NCI-H128 (cell line): ENCODE results near the gene GVQW3.
"Not testable (repeated sequence)": the region's sequence is repeated elsewhere in the genome, so short reads cannot be mapped to it uniquely, and the experiment has no call there.

ENCODE experiments used
- DNase-seq: peaks from one replicate; lab custom pipeline; 2025; ENCODE audit not compliant: unreplicated experiment; lab: John Stamatoyannopoulos, UW

The GVQW3 gene

DNA sequence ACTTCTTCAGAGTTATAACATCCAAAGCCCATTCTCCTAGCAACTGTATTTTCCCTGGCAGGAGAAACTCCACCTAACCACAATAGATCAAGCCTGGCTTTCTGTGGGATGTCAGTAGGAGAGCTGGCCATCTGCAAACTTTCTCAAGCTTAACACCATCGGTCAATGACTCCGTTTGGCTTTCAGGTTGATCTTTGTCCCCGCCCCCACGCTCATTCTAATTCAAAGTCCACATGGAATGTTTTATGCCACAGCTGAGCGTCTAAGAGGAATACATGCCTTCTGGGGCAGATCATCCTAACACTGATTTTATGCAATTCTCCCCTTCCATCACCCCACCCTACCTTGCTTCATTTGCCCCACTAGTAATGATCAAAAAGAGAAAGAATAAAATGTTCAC is 4.8 kb downstream of the GVQW3 start:
- no peak for DNase-seq

DNA sequence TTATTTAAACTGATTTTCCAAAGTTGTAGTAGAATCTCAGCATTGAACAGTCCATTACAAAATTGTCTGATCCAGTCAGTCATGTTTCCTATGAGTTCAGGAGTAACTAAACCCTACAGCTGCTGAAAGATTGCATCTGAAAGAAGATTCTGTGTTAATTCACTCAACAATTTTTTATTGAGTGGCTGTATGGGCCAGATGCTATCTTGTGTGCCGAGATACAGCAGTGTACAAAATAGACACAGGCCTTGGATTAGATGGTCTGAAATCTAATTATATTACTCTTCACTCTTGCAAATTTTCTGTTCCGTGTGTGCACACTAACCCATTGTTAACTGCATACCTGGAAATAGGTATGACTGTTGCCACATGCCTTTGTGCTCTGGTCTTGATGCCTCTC is 7.3 kb downstream of the GVQW3 start:
- DNase-seq: no peak

DNA sequence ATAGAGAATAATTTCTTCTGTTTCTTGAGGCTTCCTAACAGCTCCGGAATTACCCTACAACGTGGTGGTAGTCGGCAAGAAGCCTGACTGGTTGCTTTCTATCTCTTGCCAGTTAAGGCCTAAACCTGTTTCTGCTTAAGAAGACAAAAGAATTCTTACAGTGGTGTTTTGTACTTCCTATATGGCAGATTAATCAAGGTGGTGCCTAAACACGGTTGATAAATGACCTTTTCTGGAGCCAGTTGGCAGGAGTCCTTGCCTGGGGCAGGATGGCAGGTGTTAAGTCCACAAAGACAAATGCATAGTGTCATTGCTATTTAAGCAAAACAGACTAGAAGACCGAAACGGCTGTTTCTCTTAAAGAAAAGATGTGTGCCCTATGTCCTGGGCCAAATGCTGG is 9.9 kb downstream of the GVQW3 start:
- no peak for DNase-seq

DNA sequence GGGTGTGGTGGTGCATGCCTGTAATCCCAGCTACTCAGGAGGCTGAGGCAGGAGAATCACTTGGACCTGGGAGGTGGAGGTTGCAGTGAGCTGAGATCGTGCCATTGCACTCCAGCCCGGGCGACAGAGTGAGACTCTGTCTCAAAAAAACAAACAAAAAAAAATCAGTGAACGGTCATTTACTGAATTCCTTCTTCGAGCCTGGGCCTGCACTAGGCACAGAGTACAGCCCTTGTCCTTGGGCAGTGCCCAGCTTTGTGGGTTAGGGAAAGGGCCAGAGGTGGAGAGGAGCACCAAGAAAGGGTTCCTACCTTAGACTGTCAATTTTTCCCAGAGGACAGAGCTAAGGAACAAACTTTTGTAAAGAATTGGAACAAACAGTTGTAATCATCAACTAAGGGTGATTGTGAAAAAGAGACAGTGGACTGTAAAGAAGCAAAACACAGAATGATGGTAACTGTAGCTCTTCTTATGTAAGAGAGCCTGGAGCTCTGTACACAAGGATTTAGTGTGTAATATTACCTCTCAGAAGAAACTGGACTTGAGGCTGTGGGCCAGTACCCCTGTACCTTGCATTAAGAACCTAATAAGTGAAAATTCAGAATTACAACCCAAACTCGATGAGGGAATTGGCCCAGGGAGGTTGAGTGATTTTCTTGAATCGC is 10.8 kb downstream of the GVQW3 start:
- no peak for DNase-seq

DNA sequence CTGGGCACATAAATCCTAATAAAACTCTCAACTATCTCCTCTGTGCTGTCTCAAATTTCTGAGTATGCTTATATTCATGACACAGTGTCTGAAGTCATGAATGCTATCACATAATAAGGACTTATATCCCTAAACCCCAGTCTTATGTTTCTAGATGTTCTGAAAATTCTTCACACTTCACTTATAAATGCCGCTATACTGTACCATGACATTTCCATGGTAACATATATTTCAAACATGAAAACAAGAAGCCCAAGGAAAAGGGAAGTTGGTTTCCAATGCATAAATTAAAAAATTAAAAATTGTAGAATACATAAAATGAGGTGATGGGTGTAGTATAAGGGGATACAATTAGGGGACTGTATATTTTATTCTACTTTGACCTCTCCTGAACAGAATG is 11.7 kb downstream of the GVQW3 start:
- DNase-seq: no peak

DNA sequence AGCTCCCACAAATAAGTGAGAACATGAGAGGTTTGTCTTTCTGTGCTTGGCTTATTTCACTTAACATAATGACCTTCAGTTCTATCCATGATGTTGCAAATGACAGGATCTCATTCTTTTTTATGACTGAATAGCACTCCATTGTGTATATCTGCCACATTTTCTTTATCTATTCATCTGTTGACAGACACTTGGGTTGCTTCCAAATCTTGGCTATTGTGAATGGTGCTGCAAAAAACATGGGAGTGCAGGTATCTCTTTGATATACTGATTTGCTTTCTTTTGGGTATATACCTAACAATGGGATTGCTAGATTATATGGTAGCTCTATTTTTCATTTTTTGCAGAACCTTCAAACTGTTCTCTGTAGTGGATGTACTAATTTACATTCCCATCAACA is 13.3 kb downstream of the GVQW3 start:
- DNase-seq: no peak

DNA sequence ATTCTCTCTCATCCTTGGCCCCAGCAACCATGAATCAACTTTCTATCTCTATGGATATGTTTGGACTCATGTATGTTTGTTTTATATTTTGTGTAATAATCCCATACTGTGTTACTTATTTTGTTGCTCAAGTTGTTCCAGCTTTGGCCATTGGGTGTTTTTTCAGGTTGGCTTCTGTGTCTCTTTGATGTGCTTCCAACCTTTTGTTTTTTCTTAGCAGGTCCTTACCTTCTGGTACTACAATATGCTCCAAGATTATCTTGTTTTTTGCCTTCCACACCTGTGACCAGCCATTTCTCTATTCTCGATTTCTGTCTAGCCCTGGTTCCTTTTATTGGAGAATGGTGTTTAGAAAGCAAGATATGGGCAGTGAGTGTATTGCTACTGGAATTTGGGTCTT is 14.2 kb downstream of the GVQW3 start:
- no peak for DNase-seq

DNA sequence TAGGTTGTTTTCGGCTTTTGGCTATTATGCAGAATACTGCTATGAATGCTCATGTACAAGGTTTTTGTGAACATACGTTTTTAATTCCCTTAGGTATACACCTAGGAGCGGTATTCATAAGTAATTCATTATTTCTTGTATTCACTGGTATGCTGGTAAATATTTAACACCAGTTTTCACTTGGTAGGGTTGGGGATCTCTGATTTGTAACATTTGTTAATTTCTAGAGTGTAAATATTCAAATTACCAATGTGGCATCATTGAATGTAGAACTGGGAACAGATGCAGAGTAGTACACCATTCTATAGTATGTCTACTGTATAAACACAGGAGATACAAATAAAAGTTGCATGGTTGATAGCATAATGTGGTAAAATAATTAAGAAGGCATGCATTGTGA is 16.3 kb downstream of the GVQW3 start:
- no peak for DNase-seq

DNA sequence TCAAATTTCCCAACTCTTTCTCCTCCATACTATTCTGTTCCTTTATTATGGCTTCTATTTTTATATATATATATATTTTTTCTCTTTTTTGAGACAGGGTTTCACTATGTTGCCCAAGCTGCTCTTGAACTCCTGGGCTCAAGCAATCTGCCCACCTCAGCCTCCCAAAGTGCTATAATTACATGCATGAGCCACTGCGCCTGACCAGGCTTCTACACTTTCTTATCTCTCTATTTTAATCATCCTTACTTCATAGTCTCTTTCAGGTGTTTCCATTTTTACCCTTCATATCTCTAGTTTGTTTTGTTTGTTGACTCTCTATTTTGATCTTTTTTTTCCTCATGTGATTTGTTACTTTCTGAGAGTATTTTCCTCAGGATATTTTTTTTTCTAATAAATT is 19.8 kb downstream of the GVQW3 start:
- no peak for DNase-seq

DNA sequence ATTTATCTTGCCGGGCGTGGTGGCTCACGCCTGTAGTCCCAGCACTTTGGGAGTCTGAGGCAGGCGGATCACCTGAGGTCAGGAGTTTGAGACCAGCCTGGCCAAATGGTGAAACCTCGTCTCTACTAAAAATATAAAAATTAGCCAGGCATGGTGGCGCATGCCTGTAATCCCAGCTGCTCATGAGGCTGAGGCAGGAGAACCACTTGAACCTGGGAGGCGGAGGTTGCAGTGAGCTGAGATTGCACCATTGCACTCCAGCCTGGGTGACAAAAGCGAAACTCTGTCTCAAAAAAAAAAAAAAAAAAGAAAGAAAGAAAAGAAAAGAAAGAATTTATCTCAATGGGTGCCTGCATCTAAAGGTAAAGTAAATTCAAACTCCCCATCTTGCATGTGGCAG is 20.4 kb downstream of the GVQW3 start:
- not testable (repeated sequence) for DNase-seq

DNA sequence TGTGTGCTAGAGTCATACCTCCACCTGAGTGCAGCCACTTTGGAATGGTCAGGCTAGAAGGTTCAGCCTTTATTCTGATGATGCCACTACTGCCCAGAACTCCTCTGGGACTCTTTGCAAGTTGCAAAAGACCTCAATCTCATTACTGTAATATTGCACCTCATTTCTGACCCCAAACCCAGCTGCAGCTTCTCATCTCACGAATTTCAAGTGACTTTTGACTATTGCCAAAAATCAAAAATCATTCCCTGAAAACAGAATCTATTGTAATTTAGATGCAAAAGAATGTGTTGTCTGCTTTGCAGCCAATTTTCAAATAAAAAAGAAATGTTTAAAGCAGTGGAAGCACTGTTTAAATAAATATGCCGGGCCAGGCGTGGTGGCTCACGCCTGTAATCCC is 25.2 kb downstream of the GVQW3 start:
- no peak for DNase-seq

DNA sequence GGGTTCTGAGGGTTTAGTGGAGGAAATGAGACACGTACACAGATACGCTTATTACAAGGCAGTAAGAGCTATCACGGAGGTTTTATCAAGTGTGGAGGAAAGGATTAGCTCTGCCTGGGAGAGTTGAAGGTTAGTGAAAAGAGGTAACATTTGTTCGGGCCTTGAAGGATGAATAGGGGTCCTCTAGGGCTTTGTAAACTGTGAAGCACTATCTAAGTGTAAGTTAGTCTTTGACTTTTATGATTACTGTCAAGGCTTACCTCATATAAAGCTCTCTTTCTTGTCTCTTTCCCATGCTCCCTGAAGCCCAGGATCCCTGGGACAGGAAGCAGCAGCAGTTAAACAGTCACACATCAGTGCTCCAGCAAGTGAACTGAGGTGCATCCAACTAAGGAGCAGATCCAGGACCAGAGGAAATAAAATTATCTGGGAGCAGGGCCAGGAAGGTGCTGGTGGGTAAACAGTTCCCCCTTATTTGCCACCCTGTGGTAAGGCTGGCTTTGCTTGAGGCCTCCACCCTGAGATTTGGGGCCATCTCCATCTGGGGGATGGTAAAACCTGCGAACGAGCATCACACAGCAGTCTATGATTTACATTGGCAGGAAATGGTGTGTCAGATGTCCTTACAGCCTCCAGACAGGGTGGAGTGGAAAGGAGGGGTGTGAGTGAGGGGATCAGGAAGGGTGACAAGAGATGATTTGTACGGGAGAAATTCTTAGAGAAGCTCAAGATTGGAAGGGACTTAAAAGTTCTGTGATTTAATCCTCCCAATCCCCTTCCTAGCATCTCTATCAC is 27.2 kb downstream of the GVQW3 start:
- DNase-seq: no peak

DNA sequence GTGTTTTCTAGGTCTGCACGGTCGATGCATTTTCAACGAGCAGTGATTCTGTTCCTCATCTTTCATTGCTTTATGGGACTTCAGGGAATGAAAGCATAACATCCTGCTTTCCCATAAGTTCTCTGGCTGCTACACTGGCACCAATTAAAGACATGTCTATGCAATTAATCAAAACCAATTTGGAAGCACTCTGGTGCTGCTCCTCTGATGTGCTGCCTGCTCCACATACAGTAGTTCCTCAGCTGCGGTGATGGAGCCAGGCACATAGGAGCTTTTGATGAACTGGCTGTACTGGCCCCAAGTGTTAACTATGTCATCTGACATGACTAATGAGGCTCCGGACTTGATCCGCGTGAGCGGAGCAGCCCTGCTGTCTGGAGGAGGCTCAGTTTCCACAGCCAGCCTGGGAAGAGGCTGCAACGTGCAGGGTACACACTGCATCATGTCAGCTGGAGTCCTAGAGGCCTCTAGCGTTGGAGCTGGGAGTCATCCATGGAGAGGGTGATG is 29.8 kb downstream of the GVQW3 start:
- DNase-seq: no peak

DNA sequence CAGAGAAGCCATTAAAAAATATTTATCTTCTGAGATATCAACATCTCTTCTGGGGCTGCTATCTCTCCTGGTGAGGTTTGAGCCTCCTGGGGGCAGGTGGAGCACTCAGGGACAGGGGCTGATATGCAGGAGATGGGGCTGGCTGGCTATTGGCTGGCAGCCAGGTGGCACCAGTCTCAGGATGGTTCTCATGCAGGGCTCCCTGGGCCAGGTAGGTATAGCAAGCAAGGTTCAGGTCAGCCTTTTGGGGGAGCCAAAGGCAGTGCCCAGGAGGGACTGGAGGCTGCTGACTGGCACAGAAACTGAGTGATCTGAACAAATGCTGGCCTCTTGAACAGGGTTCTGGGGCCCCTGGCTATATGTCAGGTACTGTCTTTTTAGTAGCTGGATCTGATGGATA is 34.0 kb downstream of the GVQW3 start:
- no peak for DNase-seq

DNA sequence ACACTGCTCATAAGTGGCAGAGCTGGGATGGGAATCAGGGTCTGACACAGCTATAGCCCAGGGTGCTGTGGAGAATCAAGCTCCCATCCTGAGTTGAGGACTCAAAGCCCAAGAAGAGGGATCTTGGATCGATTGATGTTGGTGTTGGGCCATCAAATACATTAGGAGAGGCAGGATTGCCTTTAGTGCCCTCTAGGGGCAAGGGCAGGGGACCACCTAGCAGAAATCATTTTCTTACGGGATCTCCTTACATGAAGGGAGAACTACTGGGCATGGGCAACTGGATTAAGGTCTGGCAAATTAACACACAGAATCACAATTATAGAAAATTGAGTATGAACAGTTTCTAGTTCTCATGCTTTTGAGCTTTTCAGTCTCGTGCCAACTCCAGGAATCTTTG is 38.8 kb downstream of the GVQW3 start:
- DNase-seq: no peak

DNA sequence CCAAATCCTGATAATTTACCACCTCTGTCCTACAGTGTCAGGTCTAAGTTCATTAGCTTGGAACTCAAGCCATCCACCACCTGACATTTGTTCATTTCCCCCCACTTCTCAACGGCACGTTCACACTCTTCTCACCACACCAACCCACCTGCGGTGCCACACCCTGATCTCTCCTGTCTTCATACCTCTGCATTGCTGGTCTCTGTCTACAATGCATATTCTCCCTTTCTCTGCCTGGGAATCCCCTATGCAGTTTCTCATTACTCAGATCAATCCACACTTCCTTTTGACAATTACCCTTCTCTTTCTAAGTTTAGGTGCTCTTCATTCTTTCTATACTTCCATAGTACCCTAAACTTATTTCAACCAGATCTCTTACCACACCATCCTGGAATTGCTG is 43.3 kb downstream of the GVQW3 start:
- DNase-seq: no peak

DNA sequence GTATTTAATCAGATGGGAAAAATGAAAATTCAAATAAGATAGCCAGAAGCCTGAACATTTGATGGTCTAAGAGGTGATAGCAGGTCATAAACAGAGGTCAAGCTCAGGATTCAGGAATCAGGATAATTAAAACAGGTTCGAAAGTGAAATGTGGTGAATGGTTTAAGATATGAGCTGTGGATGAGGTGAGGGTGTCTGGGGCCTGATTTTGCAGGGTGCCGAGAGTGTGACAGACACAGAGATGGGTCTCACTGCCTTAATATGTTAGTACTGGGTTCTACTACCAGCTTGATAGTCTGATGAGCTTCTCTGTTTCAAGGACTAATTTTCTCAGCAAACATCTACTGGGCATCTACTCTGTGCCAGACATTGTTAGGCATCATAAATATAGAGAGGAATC is 43.8 kb downstream of the GVQW3 start:
- no peak for DNase-seq

DNA sequence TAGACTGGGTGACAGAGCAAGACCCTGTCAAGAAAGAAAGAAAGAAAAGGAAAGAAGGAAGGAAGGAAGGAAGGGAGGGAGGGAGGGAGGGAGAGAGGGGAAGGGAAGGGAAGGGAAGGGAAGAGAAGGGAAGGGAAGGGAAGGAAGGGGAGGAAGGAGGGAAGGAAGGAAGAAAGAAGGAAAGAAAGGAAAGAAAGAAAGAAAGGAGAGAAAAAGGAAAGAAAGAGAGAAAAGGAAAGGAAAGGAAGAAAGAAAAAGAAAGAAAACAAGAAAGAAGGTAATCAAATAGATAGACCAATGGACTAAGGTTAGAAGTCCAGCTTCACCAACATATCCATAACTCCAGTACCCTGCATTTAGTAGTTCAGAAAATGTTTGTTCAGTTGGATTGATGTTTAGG is 45.5 kb downstream of the GVQW3 start:
- no peak for DNase-seq

DNA sequence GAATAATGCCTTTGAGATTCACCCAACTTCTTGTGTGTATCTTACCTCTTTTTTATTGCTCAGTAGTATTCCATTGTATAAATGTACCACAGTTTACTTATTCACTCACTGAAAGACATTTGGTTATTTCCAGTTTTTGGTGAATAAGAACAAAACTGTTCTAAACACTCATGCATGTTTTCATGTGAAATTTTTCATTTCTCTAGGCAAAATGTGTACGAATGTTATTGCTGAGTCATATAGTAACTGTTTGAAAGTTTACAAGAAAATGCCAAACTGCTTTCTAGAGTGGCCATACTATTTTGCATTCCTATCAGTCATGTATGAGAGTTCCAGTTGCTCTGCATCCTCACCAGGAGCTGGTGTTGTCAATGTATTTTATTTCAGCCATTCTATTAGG is 54.9 kb downstream of the GVQW3 start:
- DNase-seq: no peak

DNA sequence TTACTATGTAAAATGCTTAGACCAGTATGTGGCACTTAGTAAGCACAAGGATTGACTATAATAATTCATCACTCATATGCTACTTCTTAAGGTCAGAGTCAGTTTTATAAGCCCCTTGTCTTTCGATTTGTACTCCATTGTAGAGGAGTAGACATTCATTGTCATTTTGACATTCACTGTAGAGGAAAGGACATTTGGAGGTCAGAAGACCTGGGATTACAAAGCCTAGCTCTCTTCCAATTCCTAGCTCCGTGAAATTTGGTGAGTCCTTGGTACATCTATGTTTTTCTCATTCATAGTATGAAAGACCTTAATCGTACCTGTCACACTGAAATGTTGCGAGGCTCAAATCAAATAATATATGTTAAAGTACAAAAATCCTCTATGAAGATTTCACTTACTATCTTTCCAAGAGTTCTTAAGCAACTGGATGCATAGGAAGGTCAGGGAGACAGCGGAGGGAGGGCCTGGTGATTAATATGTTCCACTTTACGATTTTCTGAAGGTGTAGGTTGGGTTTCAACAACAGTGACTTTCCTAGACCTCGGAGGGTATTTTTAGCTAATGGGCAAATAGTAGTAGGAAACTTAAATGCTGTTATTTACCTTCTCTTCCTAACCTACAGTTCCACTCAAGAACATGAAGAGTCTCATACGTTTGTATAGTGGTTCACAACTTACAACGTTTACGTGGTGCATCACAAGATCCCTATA is 62.3 kb downstream of the GVQW3 start:
- DNase-seq: no peak

DNA sequence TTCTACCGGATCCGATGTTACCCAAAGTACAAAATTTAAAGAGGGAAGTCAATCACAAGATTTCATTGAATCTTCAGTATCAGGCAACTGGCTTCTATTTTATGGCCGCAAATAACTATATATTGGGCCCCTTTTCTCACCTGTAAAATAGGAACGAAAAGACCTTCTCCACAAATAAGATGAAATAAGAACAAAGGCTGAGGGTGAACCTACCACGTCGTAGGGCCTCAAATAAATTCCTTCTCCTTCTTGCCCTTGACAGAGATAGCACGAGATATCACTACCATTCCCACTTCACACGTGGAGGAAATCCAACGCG is 62.9 kb downstream of the GVQW3 start:
- DNase-seq: no peak

DNA sequence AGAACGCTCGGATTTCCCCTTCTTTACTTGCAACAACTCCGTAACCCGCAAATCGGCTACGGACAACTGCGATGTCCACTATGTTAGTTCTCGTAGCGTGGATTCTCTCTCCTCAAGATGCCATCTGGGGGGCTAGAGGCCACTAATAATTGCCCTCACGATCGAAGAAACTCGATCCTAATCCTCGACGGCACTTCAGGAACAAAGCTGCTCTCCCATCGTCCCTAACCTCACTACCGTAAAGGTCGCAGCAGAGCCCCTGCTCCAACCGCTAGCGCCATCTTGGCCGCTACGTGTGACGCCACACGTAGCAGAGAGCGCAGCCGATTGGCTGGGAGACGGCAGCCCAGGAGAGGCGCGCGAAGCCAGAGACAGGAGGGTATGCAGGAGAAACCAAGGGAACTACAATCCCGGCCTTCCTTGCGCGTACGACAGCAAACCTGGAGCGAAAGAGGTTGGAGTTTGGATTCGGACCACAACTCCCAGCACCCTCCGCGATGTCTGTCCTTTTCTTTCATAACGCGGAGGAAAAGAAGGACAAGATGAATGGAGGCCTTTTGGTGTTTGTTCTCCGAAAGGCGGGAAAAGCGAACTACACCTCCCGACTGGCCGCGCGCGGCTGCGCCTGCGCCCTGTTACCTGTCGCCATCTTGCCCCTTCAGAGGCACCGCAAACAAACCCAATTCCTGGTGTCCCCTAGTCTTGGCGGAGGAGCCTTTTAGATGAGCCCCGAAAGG is 63.4 kb downstream of the GVQW3 start, which contains the start of gene EMSY:
EMSY (plus strand) TSS at position 635 of the 737 bp plus-strand sequence. CDS start 1,921 bp downstream, outside the sequence.
- DNase-seq: peak; percentile 96
